HCT116 (cell line): ENCODE results near the gene ADGRG4. TPM values are rescaled to one million over a fixed set of nuclear protein-coding genes. Genes with fewer than 3 reads are reported as not detected.

Experiments
- ATAC-seq: fragments of 200-7000 bp; cut with Tn5 transposase; 2 replicates; pipeline ENCODE4 v1.9.1; 2020; ENCODE audit warnings: mild to moderate bottlenecking, moderate library complexity
- BruUV-seq: library from RNA; stranded (reverse); fragments of 400-500 nt; replicated peaks from 2 replicates; lab custom pipeline; 2021; lab: Mats Ljungman, UMichigan
- CTCF ChIA-PET: fragments of 300-600 bp; sonication (Branson Sonifier 250); formaldehyde crosslinking; loops from one replicate; lab custom pipeline; 2021; ENCODE audit warnings: antibody characterized with exemption; lab: Charles Lee
- POLR2A ChIA-PET: fragments of 300-600, 350-600 bp; sonication (Branson Sonifier 250); formaldehyde crosslinking; loops from one replicate; lab custom pipeline; 2021; ENCODE audit warnings: antibody characterized with exemption; lab: Charles Lee
- RAD21 ChIA-PET, 2 experiments: fragments of 300-600 bp; sonication (Branson Sonifier 250); formaldehyde crosslinking; loops; one replicate each; lab custom pipeline; 2023; ENCODE audit warnings: low total read pairs in 2 of 2; ENCODE audit not compliant: uncharacterized antibody in 2 of 2, unreplicated experiment in 2 of 2, low non-redundant PET in 1 of 2; lab: Charles Lee
- DNase-seq: peaks from one replicate; pipeline ENCODE4 v3.0.0-alpha.2; 2010; ENCODE audit warnings: low read depth, low spot score
- H2AFZ ChIP-seq: fragments of 200-600 bp; shearing (Covaris generic), sonication (generic); 2 replicates; pipeline ENCODE4 v1.6.1; 2017; ENCODE audit warnings: low read depth, mixed run types, mixed read lengths, antibody characterized with exemption, low read length; ENCODE audit not compliant: poor library complexity, severe bottlenecking
- H3K27ac ChIP-seq: 2 replicates; pipeline ENCODE4 v1.5.1; 2012; ENCODE audit warnings: low read depth, low read length
- H3K27me3 ChIP-seq: fragments of 200-600 bp; sonication (generic); 2 replicates; pipeline ENCODE4 v1.6.1; 2016; ENCODE audit warnings: mixed run types, low read length, mixed read lengths; ENCODE audit not compliant: insufficient read depth
- H3K36me3 ChIP-seq, 2 experiments: fragments of 200-500 bp in 1 of 2; fragments of 200-600 bp in 1 of 2; sonication (Bioruptor generic) in 1 of 2; sonication (generic) in 1 of 2; 2 replicates each; pipeline versions ENCODE4 v1.5.1 to v1.6.1; 2014 to 2016; ENCODE audit warnings: low read length in 2 of 2, inconsistent platforms in 1 of 2, mixed read lengths in 1 of 2, mixed run types in 1 of 2; ENCODE audit not compliant: insufficient read depth in 2 of 2, control insufficient read depth in 1 of 2
- H3K4me1 ChIP-seq, 2 experiments: fragments of 200-600 bp in 1 of 2; sonication (generic) in 1 of 2; 2 replicates each; pipeline versions ENCODE4 v1.5.1 to v1.6.1; 2012 to 2017; ENCODE audit warnings: low read length in 2 of 2, inconsistent platforms in 1 of 2, mild to moderate bottlenecking in 1 of 2, mixed read lengths in 1 of 2, mixed run types in 1 of 2, moderate library complexity in 1 of 2; ENCODE audit not compliant: insufficient read depth in 2 of 2, control insufficient read depth in 1 of 2
- H3K4me2 ChIP-seq: fragments of 200-600 bp; sonication (generic); 2 replicates; pipeline ENCODE4 v1.6.1; 2017; ENCODE audit warnings: mixed run types, low read length, mixed read lengths
- H3K4me3 ChIP-seq, 2 experiments: fragments of 200-600 bp in 1 of 2; sonication (generic) in 1 of 2; replicated peaks in 1 of 2; 2 replicates each; pipeline ENCODE4 v1.5.1; 2011 to 2016; ENCODE audit warnings: low read length in 2 of 2, control low read depth in 1 of 2, low read depth in 1 of 2, mild to moderate bottlenecking in 1 of 2, mixed read lengths in 1 of 2, mixed run types in 1 of 2
- H3K79me2 ChIP-seq: fragments of 200-600 bp; sonication (generic); 2 replicates; pipeline ENCODE4 v1.6.1; 2017; ENCODE audit warnings: mild to moderate bottlenecking, mixed run types, low read length, moderate library complexity, mixed read lengths; ENCODE audit not compliant: insufficient read depth
- H3K9ac ChIP-seq: fragments of 200-600 bp; sonication (generic); 2 replicates; pipeline ENCODE4 v1.6.1; 2016; ENCODE audit warnings: low read length, mixed read lengths
- H3K9me2 ChIP-seq: fragments of 200-600 bp; sonication (generic), shearing (Covaris generic); 2 replicates; pipeline ENCODE4 v1.6.1; 2017; ENCODE audit warnings: mixed run types, mild to moderate bottlenecking, moderate library complexity; ENCODE audit not compliant: insufficient read depth
- H3K9me3 ChIP-seq, 2 experiments: fragments of 200-500 bp in 1 of 2; fragments of 200-600 bp in 1 of 2; sonication (Bioruptor generic) in 1 of 2; sonication (generic) in 1 of 2; 2 replicates each; pipeline ENCODE4 v1.6.1; 2014 to 2017; ENCODE audit warnings: low read length in 2 of 2, mixed read lengths in 2 of 2, inconsistent platforms in 1 of 2, low read depth in 1 of 2, mild to moderate bottlenecking in 1 of 2, mixed run types in 1 of 2, moderate library complexity in 1 of 2; ENCODE audit not compliant: control insufficient read depth in 1 of 2, insufficient read depth in 1 of 2
- H4K20me1 ChIP-seq: fragments of 200-600 bp; sonication (generic), shearing (Covaris generic); 2 replicates; pipeline ENCODE4 v1.6.1; 2017; ENCODE audit warnings: mixed run types, mild to moderate bottlenecking, moderate library complexity; ENCODE audit not compliant: insufficient read depth
- ATF3 ChIP-seq: IDR thresholded peaks from 2 replicates; pipeline ENCODE4 v1.6.1; 2012
- CEBPB ChIP-seq: IDR thresholded peaks from 2 replicates; pipeline ENCODE4 v1.6.1; 2012; ENCODE audit warnings: low read depth
- ELF1 ChIP-seq: IDR thresholded peaks from 2 replicates; pipeline ENCODE4 v1.6.1; 2012; ENCODE audit warnings: low read depth, borderline replicate concordance
- EZH2 ChIP-seq: fragments of 200-600 bp; sonication (generic); IDR thresholded peaks from 2 replicates; pipeline ENCODE4 v1.6.1; 2017; ENCODE audit warnings: antibody characterized with exemption, mixed run types
- FOSL1 ChIP-seq: IDR thresholded peaks from 2 replicates; pipeline ENCODE4 v1.6.1; 2012; ENCODE audit warnings: low read depth
- JUND ChIP-seq: IDR thresholded peaks from 2 replicates; pipeline ENCODE4 v1.6.1; 2012
- POLR2A ChIP-seq: IDR thresholded peaks from 2 replicates; pipeline ENCODE4 v1.7.0; 2011; ENCODE audit warnings: borderline replicate concordance; ENCODE audit not compliant: insufficient read depth, insufficient read length; ENCODE audit errors: extremely low read depth
- POLR2AphosphoS5 ChIP-seq: IDR thresholded peaks from 2 replicates; pipeline ENCODE4 v1.6.1; 2011; ENCODE audit warnings: mild to moderate bottlenecking, low read depth, low read length, moderate library complexity
- RAD21 ChIP-seq: IDR thresholded peaks from 2 replicates; pipeline ENCODE4 v1.6.1; 2012; ENCODE audit warnings: low read depth, mild to moderate bottlenecking
- SP1 ChIP-seq: IDR thresholded peaks from 2 replicates; pipeline ENCODE4 v1.6.1; 2012; ENCODE audit warnings: low read depth
- SRF ChIP-seq: IDR thresholded peaks from 2 replicates; pipeline ENCODE4 v1.6.1; 2012; ENCODE audit warnings: low read depth
- TCF7L2 ChIP-seq: IDR thresholded peaks from 2 replicates; pipeline ENCODE4 v1.7.0; 2011; ENCODE audit warnings: borderline replicate concordance, inconsistent platforms; ENCODE audit not compliant: insufficient read depth, insufficient read length; ENCODE audit errors: extremely low read depth
- ZFX ChIP-seq: fragments of 450-650 bp; IDR thresholded peaks from 2 replicates; pipeline ENCODE4 v1.6.1; 2017
- ZNF274 ChIP-seq: fragments of 200-500 bp; sonication (Bioruptor generic); IDR thresholded peaks from 2 replicates; pipeline ENCODE4 v1.6.1; 2014; ENCODE audit warnings: mild to moderate bottlenecking, low read depth, low read length, inconsistent platforms
- intact Hi-C: fragments of 100-400 bp; cut with micrococcal nuclease; formaldehyde crosslinking; loops from 2 replicates; pipeline ENCODE4 v1.10.0; 2022
- total RNA-seq: library from RNA; stranded (reverse); gene quantifications from one replicate; pipeline ENCODE4 v1.2.1, GENCODE V29; 2021; ENCODE audit not compliant: unreplicated experiment

Gene ADGRG4
- total RNA-seq, 1 experiment from 2014 or later, result not detected

GRCh38 chrX:136425996-136426395 is 125.2 kb downstream of the ADGRG4 start:
- no peaks in the 10 kb centered on the region for H3K9me2 ChIP-seq
- H3K9me3 ChIP-seq, result no peaks in the 10 kb centered on the region
- intact Hi-C loops, result no loop called here
- ATAC-seq (no peak), DNase-seq (no peak)
- no peak overlapping the region for H3K4me3 ChIP-seq
- H3K27me3 ChIP-seq, result no peaks in the 10 kb centered on the region
- no peaks in the 10 kb centered on the region for H3K79me2 ChIP-seq
- H4K20me1 ChIP-seq, result no peaks in the 10 kb centered on the region
- no peak overlapping the region for H3K27ac ChIP-seq
- H3K4me1 ChIP-seq, result no peaks in the 10 kb centered on the region
- ChIA-PET CTCF (no interaction called here), RAD21 (no interaction called here)
- no peak overlapping the region for H2AFZ ChIP-seq
- H3K9ac ChIP-seq, result no peak overlapping the region
- BruUV-seq, result no TSS peak
- TF ChIP-seq FOSL1 (no peak), SP1 (no peak), POLR2A (no peak), EZH2 (no peak), RAD21 (no peak), TCF7L2 (no peak), ZFX (no peak), ELF1 (no peak)
- TF ChIP-seq, all 23 proteins: peak for 0
- POLR2A ChIA-PET, result no interaction called here
- no peak overlapping the region for H3K4me2 ChIP-seq
- no peaks in the 10 kb centered on the region for H3K36me3 ChIP-seq

GRCh38 chrX:136431625-136432024 is 130.9 kb downstream of the ADGRG4 start:
- RAD21 ChIA-PET, result no interaction called here
- Histone ChIP-seq H3K27ac (no peak overlapping the region), H3K9ac (no peak overlapping the region), H3K4me1 (no peaks in the 10 kb centered on the region), H3K27me3 (no peaks in the 10 kb centered on the region), H2AFZ (no peak overlapping the region), H4K20me1 (no peaks in the 10 kb centered on the region), H3K9me3 (no peaks in the 10 kb centered on the region), H3K36me3 (no peaks in the 10 kb centered on the region), H3K79me2 (no peaks in the 10 kb centered on the region), H3K4me3 (no peak overlapping the region), H3K9me2 (no peaks in the 10 kb centered on the region), H3K4me2 (no peak overlapping the region)
- intact Hi-C loops, result no loop called here
- CTCF ChIA-PET, result no interaction called here
- DNase-seq, result no peak
- no TSS peak for BruUV-seq
- ATAC-seq, result no peak
- TF ChIP-seq ELF1 (no peak), SRF (no peak), ZNF274 (no peak), CEBPB (no peak), ZFX (no peak), SP1 (no peak), JUND (no peak), POLR2A (no peak), POLR2AphosphoS5 (no peak), RAD21 (no peak), ATF3 (no peak), EZH2 (no peak)
- POLR2A ChIA-PET, result no interaction called here
